ENCODE measurements around the gene LRRC63.

LRRC63 gene

DNA sequence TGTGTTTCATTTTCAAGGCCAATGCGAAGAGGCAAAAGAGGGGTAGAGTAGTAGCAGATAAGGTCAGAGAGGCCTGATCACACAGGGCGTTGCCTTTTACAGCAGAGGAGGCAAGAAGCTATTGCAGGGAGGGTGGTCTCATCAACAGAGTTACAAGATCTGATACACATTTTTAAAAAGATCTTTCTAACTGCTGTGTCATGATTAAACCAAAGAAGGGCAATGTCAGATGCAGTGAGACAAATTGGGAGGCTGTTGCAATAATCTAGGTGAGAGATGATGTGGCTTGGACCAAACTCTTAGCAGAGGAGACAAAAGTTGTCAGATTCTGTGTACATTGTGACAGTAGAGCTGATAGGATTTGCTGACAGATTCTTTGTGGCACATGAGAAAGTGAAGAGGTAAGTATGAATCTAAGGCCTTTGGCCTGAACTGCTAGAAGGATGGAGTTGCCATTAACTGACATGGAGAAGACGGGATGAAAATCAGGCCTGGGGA lies 13.0 kb upstream of the LRRC63 start:
- POLR2A ChIA-PET = no interaction called here
- CTCF ChIA-PET = interaction anchor here (1.0 to 2.5 kb wide), 3 partner anchors 13 to 39 kb away, joined by 3 to 17 read pairs (median 3); no protein-coding TSS in a partner anchor
- TF ChIP-seq, protein P1, sequence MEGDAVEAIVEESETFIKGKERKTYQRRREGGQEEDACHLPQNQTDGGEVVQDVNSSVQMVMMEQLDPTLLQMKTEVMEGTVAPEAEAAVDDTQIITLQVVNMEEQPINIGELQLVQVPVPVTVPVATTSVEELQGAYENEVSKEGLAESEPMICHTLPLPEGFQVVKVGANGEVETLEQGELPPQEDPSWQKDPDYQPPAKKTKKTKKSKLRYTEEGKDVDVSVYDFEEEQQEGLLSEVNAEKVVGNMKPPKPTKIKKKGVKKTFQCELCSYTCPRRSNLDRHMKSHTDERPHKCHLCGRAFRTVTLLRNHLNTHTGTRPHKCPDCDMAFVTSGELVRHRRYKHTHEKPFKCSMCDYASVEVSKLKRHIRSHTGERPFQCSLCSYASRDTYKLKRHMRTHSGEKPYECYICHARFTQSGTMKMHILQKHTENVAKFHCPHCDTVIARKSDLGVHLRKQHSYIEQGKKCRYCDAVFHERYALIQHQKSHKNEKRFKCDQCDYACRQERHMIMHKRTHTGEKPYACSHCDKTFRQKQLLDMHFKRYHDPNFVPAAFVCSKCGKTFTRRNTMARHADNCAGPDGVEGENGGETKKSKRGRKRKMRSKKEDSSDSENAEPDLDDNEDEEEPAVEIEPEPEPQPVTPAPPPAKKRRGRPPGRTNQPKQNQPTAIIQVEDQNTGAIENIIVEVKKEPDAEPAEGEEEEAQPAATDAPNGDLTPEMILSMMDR (IDR thresholded peaks at IDR 0.05; ENCODE audit: control extremely low read depth, extremely low read depth, low read depth, missing control alignments) = no peak
- DNase-seq (ENCODE audit: extremely low spot score) = no peak

GRCh38 chr13:46202188-46202795 lies 9.4 kb upstream of the LRRC63 start:
- DNase-seq (ENCODE audit: extremely low spot score) = no peak
- TF ChIP-seq, protein P1 (IDR thresholded peaks at IDR 0.05; ENCODE audit: control extremely low read depth, extremely low read depth, low read depth, missing control alignments) = no peak
- ChIA-PET POLR2A (no interaction called here), CTCF (interaction anchor here (1.6 to 3.5 kb wide), 3 partner anchors 10 to 17 kb away, joined by 6 to 14 read pairs (median 7); no protein-coding TSS in a partner anchor)

GRCh38 chr13:46202966-46203365 lies 8.8 kb upstream of the LRRC63 start:
- POLR2A ChIA-PET = no interaction called here
- TF ChIP-seq, protein P1 (IDR thresholded peaks at IDR 0.05; ENCODE audit: control extremely low read depth, extremely low read depth, low read depth, missing control alignments) = no peak
- CTCF ChIA-PET = interaction anchor here (0.9 to 3.5 kb wide), 5 partner anchors 10 to 24 kb away, joined by 3 to 14 read pairs (median 6); no protein-coding TSS in a partner anchor
- DNase-seq (ENCODE audit: extremely low spot score) = no peak

DNA sequence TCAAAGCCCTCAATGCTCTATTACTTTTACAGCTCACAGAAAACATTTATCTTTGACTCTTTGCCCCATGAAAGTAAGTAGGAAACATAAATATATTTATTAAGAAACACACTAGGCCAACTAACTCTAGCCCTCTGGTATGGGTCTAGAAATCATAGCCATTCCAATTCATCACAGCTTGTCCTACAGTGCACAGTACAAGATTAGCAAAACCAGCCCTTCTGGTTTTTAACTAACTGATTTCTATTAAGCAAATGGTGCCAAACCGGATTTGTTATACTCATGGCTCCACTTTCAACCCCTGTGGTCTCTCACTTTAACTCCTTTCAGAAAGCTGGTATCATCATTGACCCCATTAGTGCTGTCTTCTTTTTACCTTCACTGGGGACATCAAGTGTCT lies 5.6 kb upstream of the LRRC63 start:
- DNase-seq (ENCODE audit: extremely low spot score) = no peak
- TF ChIP-seq, protein P1 (IDR thresholded peaks at IDR 0.05; ENCODE audit: control extremely low read depth, extremely low read depth, low read depth, missing control alignments) = no peak
- CTCF ChIA-PET = no interaction called here
- POLR2A ChIA-PET = no interaction called here

DNA sequence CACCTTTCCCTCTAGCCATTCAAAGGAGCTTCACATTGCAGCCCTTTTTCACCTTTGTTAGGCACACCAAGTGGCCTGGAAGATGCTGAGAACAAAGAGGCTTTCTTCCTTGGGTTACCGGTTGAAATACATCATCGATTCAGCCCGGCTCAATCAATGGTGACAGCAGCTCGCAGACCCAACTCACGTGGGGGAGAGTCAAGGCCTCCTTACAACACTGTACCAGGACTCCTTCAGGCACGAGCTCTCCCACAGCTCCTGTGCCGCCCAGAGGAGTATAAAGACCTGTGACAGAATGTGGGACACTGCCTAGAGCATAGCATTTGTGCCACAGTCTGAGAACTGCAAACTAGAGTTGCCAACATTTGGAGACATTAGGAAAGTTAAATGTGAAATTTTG lies 3.9 kb upstream of the LRRC63 start:
- TF ChIP-seq, protein P1 (IDR thresholded peaks at IDR 0.05; ENCODE audit: control extremely low read depth, extremely low read depth, low read depth, missing control alignments) = no peak
- DNase-seq (ENCODE audit: extremely low spot score) = no peak
- ChIA-PET CTCF (interaction anchor here (1.0 to 1.7 kb wide), 4 partner anchors 13 to 47 kb away, joined by 3 to 5 read pairs (median 4); no protein-coding TSS in a partner anchor), POLR2A (no interaction called here)

DNA sequence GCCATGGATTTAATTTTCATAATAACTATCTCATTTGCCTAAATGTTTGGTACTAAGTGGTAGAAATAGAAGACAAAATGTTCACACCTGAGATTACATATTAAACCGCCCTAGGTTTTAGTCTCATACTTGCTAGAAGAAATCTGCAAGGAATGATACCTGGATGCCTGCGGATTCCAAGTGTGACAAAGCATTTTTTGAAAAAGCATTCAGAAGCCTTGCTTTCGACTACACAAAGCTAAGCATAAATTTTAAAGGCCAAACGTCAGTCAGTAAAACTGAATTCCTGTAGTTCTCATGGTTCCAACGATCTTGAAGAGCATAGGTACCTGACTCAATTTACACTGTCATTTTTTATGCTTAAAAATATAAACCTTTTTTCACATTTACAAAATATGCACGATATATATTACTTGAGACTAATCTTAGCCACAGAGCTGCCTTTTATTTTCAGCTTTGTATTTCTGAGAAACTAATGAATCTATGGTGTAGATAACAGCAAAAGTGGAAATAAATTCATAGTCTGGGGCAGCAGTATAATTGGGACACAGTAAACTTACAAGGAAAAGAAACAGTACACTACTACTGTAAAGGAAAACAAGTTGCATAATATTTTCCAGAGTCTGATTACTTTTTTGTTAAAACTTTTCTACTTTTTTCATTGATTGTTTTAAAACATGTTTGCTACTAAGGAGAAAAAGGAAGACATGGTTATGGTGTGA lies 1.2 kb upstream of the LRRC63 start:
- POLR2A ChIA-PET = no interaction called here
- no peak for DNase-seq (ENCODE audit: extremely low spot score)
- TF ChIP-seq, protein P1 (IDR thresholded peaks at IDR 0.05; ENCODE audit: control extremely low read depth, extremely low read depth, low read depth, missing control alignments) = no peak
- CTCF ChIA-PET = interaction anchor here (0.9 to 1.5 kb wide), 4 partner anchors 10 to 52 kb away, joined by 3 to 4 read pairs (median 3); no protein-coding TSS in a partner anchor

All from GM10248 (cell line).